ENCODE data around the gene GPM6B. TPM values are rescaled to one million over a fixed set of nuclear protein-coding genes. Genes with fewer than 3 reads are reported as not detected.

The GPM6B gene
- total RNA-seq, 1 donor from 2014 or later = 516 TPM

- peak; percentile 77 for DNase-seq
- H3K36me3 Mint-ChIP-seq (ENCODE audit: unreplicated experiment) = no peaks in the 10 kb centered on the region
- peaks cover 7% of the 10 kb centered on the region for H3K9me3 Mint-ChIP-seq (ENCODE audit: unreplicated experiment)
- peaks cover 26% of the 10 kb centered on the region for H3K4me1 Mint-ChIP-seq (ENCODE audit: low read depth, unreplicated experiment)
- H3K27me3 Mint-ChIP-seq (ENCODE audit: unreplicated experiment) = peaks cover 3% of the 10 kb centered on the region
- peak overlapping the region; percentile 89 for H3K27ac Mint-ChIP-seq (ENCODE audit: unreplicated experiment)
- no peak overlapping the region for H3K4me3 Mint-ChIP-seq (ENCODE audit: unreplicated experiment)
- TF ChIP-seq CTCF (IDR thresholded peaks at IDR 0.05; ENCODE audit: partially characterized antibody, unreplicated experiment) = peak; percentile 20
Measured at GRCh38 chrX:13764765-13765164, 52.1 kb downstream of the GPM6B start.

DNA sequence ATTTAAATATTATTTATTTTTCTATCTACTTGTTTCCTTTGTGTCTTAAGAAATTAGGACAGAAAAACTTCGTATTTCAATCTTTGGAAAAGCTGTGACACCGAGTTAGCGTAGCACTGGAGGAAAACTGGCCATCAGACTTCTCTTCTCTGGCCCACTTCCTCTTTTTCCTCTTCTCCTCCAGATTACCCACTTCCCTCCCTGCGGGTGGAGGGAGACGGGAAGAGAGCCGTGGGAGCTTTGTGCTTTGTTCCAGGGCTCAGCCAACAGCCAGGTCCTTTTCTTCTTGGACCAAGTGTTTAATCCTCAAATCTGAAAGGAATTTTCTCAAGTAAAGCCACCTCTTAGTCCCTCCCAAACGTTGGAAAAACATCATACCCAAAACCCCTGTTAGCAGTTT is 52.6 kb downstream of the GPM6B start:
- peaks cover 7% of the 10 kb centered on the region for H3K9me3 Mint-ChIP-seq (ENCODE audit: unreplicated experiment)
- TF ChIP-seq CTCF (IDR thresholded peaks at IDR 0.05; ENCODE audit: partially characterized antibody, unreplicated experiment) = no peak
- no peaks in the 10 kb centered on the region for H3K36me3 Mint-ChIP-seq (ENCODE audit: unreplicated experiment)
- H3K4me1 Mint-ChIP-seq (ENCODE audit: low read depth, unreplicated experiment) = peaks cover 26% of the 10 kb centered on the region
- H3K27me3 Mint-ChIP-seq (ENCODE audit: unreplicated experiment) = peaks cover 3% of the 10 kb centered on the region
- H3K4me3 Mint-ChIP-seq (ENCODE audit: unreplicated experiment) = no peak overlapping the region
- DNase-seq = no peak
- H3K27ac Mint-ChIP-seq (ENCODE audit: unreplicated experiment) = peak overlapping the region; percentile 89

DNA sequence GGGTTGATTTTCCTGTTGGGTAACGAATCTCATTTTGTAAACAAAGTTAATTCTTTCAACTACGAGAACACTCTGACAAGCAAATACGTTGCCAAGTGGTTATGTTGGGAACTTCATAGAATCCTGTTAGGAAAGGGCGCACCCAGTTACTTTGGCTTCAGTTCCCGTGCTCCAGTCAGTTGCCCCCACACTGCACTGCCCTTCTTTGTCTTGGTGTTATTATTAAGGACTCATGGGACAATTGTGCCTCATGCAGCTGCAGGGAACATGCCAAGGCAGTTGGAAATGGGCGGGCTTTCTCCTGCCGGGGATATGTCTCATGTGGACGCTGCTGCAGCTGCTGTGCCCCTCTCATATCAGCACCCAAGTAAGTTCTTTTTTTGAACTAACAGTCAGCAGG is 53.4 kb downstream of the GPM6B start:
- no peak for TF ChIP-seq CTCF (IDR thresholded peaks at IDR 0.05; ENCODE audit: partially characterized antibody, unreplicated experiment)
- DNase-seq = no peak
- Mint-ChIP-seq H3K9me3 (ENCODE audit: unreplicated experiment) (peaks cover 7% of the 10 kb centered on the region), H3K27me3 (ENCODE audit: unreplicated experiment) (peaks cover under 1% of the 10 kb centered on the region), H3K27ac (ENCODE audit: unreplicated experiment) (peak overlapping the region; percentile 48), H3K4me1 (ENCODE audit: low read depth, unreplicated experiment) (peaks cover 24% of the 10 kb centered on the region), H3K4me3 (ENCODE audit: unreplicated experiment) (no peak overlapping the region), H3K36me3 (ENCODE audit: unreplicated experiment) (no peaks in the 10 kb centered on the region)

DNA sequence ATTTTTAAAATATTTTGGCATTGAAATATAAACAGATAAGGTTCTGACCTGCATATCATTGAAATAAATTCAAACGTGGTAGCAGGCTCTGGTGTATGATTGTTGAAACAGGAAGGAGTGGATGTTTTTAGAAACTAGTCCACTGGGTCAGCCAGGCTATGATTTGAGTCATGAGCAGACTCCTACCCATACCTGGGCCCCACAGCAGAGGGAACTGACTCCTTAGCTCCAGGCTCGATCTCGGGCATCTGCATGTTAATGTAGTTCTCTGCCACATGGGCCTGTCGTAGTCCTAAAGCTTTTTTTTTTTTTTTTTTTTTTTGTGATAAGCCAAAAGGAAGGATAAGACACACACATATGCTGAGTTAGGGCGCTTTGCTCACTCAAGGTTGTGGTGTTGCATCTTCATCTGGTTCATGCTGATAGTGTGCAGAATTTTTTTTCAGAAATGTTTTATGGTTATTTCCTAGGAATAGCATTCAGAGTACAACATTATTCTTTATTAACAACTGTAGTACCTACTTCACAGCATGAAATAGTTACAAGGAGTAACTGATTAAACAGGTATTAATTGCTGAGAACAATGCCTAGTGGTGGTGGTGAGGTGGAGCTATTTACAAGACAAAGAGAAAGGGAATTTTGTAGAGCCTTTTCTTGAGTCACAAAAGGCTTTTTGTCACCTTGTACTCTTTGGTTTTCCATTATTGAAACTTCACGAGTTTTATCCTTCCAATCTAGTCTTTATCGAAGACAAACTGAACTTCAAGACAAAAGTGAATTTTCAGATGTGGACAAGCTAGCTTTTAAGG is 55.1 kb downstream of the GPM6B start:
- no peaks in the 10 kb centered on the region for H3K27me3 Mint-ChIP-seq (ENCODE audit: unreplicated experiment)
- no peak for TF ChIP-seq CTCF (IDR thresholded peaks at IDR 0.05; ENCODE audit: partially characterized antibody, unreplicated experiment)
- H3K27ac Mint-ChIP-seq (ENCODE audit: unreplicated experiment) = no peak overlapping the region
- H3K36me3 Mint-ChIP-seq (ENCODE audit: unreplicated experiment) = no peaks in the 10 kb centered on the region
- DNase-seq = no peak
- H3K4me3 Mint-ChIP-seq (ENCODE audit: unreplicated experiment) = no peak overlapping the region
- peaks cover 4% of the 10 kb centered on the region for H3K9me3 Mint-ChIP-seq (ENCODE audit: unreplicated experiment)
- H3K4me1 Mint-ChIP-seq (ENCODE audit: low read depth, unreplicated experiment) = peaks cover 24% of the 10 kb centered on the region

- TF ChIP-seq CTCF (IDR thresholded peaks at IDR 0.05; ENCODE audit: partially characterized antibody, unreplicated experiment) = no peak
- no peaks in the 10 kb centered on the region for H3K27me3 Mint-ChIP-seq (ENCODE audit: unreplicated experiment)
- H3K27ac Mint-ChIP-seq (ENCODE audit: unreplicated experiment) = no peak overlapping the region
- H3K9me3 Mint-ChIP-seq (ENCODE audit: unreplicated experiment) = no peaks in the 10 kb centered on the region
- H3K36me3 Mint-ChIP-seq (ENCODE audit: unreplicated experiment) = no peaks in the 10 kb centered on the region
- H3K4me1 Mint-ChIP-seq (ENCODE audit: low read depth, unreplicated experiment) = peaks cover 13% of the 10 kb centered on the region
- no peak overlapping the region for H3K4me3 Mint-ChIP-seq (ENCODE audit: unreplicated experiment)
- no peak for DNase-seq
Measured at GRCh38 chrX:13760426-13760825, 56.5 kb downstream of the GPM6B start.

Measured in glutamatergic neuron (in vitro differentiated cells).